A549 (cell line): ENCODE results near the gene CCDC190.

ENCODE experiments used
- POLR2A ChIP-seq: IDR thresholded peaks from 2 replicates; pipeline ENCODE4 v1.6.1; 2012; ENCODE audit warnings: mild to moderate bottlenecking, low read length
- RAD21 ChIP-seq, 2 experiments: fragments of >200 bp in 1 of 2; sonication (Bioruptor Twin) in 1 of 2; formaldehyde crosslinking in 1 of 2; IDR thresholded peaks in 1 of 2; conservative IDR thresholded peaks in 1 of 2; 2 replicates in 1 of 2; 3 replicates in 1 of 2; pipeline ENCODE4 v1.6.1; 2012 to 2018; ENCODE audit warnings: inconsistent platforms in 1 of 2
- RFX5 ChIP-seq: fragments of 450-650 bp; IDR thresholded peaks from 2 replicates; pipeline ENCODE4 v1.7.1; 2014; ENCODE audit warnings: antibody characterized with exemption, mild to moderate bottlenecking, moderate library complexity

DNA sequence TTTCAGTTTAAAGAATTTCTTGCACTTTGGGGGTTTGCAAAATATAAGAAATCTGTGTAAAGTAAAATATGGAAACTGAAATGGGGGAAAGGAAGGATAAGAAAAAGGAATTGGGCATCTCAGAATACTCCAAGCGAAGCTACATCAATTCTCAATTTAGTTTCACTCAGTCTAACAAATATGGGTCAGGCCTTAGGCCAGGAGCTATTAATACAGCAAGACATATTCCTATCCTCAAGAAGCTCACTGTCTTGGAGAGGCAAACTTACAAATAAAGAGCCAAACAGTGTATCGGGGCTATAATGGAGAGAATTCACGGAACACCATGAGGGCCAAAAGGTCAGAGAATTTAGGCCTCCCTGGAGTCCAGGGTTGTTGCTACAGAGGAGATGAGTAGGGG lies 43.0 kb upstream of the CCDC190 start:
- TF ChIP-seq POLR2A (no peak), RAD21 (conservative IDR thresholded peaks at IDR 0.05 in 1 of 2, IDR thresholded peaks at IDR 0.05 in 1 of 2) (no peak), RFX5 (no peak)
